GM21423 (cell line): ENCODE data around the gene UQCR11.
A peak's percentile ranks its signal among the peaks of the same experiment; 100 is the strongest.

Experiments used
- ATAC-seq: cut with Tn5 transposase; IDR thresholded peaks from one replicate; pipeline ENCODE4 v1.9.1; 2021; ENCODE audit warnings: mild to moderate bottlenecking, moderate library complexity; ENCODE audit not compliant: unreplicated experiment

UQCR11 gene

GRCh38 chr19:1592755-1593500, 12.3 kb downstream of the UQCR11 start, which contains the start of gene MBD3:
TSS of gene MBD3 (minus strand) at chr19:1592865. CDS start at chr19:1592631, 234 bp downstream.
- ATAC-seq: peak; percentile 63

GRCh38 chr19:1592024-1592754, 13.1 kb downstream of the UQCR11 start:
- ATAC-seq: peak; percentile 70

GRCh38 chr19:1591421-1592023, 13.7 kb downstream of the UQCR11 start:
- ATAC-seq: no peak

- no peak for ATAC-seq
Measured at GRCh38 chr19:1590641-1591397, 14.4 kb downstream of the UQCR11 start.

GRCh38 chr19:1587872-1588271, 17.4 kb downstream of the UQCR11 start:
- ATAC-seq: no peak

- no peak for ATAC-seq
Measured at GRCh38 chr19:1585243-1585580, 20.1 kb downstream of the UQCR11 start.

GRCh38 chr19:1584500-1585242, 20.6 kb downstream of the UQCR11 start:
- ATAC-seq: no peak

GRCh38 chr19:1582201-1582600, 23.1 kb downstream of the UQCR11 start:
- no peak for ATAC-seq

- no peak for ATAC-seq
Measured at GRCh38 chr19:1580957-1581356, 24.3 kb downstream of the UQCR11 start.

GRCh38 chr19:1580382-1580781, 24.9 kb downstream of the UQCR11 start:
- no peak for ATAC-seq

GRCh38 chr19:1579222-1579621, 26.0 kb downstream of the UQCR11 start:
- no peak for ATAC-seq

GRCh38 chr19:1577929-1578618, 27.2 kb downstream of the UQCR11 start:
- ATAC-seq: no peak

- no peak for ATAC-seq
Measured at GRCh38 chr19:1577090-1577928, 28.0 kb downstream of the UQCR11 start.

- no peak for ATAC-seq
Measured at GRCh38 chr19:1576242-1577089, 28.8 kb downstream of the UQCR11 start.

GRCh38 chr19:1575323-1576241, 29.7 kb downstream of the UQCR11 start:
- ATAC-seq: no peak

- no peak for ATAC-seq
Measured at GRCh38 chr19:1574354-1575136, 30.7 kb downstream of the UQCR11 start.
